ENCODE results near the gene PAK1IP1.
"Not testable (repeated sequence)": the region's sequence is repeated elsewhere in the genome, so short reads cannot be mapped to it uniquely, and the experiment has no call there.

PAK1IP1 gene

GRCh38 chr6:10747251-10747972 is 52.6 kb downstream of the PAK1IP1 start, which contains the start of gene TMEM14B:
Gene TMEM14B, plus strand, starts transcription at chr6:10747805. Its CDS starts 1,441 bp downstream, at chr6:10749246.
- TF ChIP-seq POLR2AphosphoS5 (IDR thresholded peaks at IDR 0.05; ENCODE audit: low read depth) (peak; percentile 81), REST (IDR thresholded peaks at IDR 0.05; ENCODE audit: insufficient replicate concordance, low read depth) (peak; percentile 41), GABPA (IDR thresholded peaks at IDR 0.05; ENCODE audit: low read depth) (no peak)
- H3K27me3 ChIP-seq (ENCODE audit: insufficient read depth, poor library complexity, severe bottlenecking): no peaks in the 10 kb centered on the region
- H3K27ac ChIP-seq (replicated peaks): peak within 1 kb of the TSS; percentile 90
- peak; percentile 97 to 99 for DNase-seq (ENCODE audit: low read depth in 1 of 2, low spot score in 1 of 2)
- H3K4me3 ChIP-seq (replicated peaks; ENCODE audit: insufficient read depth, low read length): peak within 1 kb of the TSS; percentile 70

- TF ChIP-seq GABPA (IDR thresholded peaks at IDR 0.05; ENCODE audit: low read depth) (no peak), SPI1 (IDR thresholded peaks at IDR 0.05; ENCODE audit: borderline replicate concordance, low read depth) (no peak), CTCF (IDR thresholded peaks at IDR 0.05; ENCODE audit: insufficient read depth, low read length) (no peak), REST (IDR thresholded peaks at IDR 0.05; ENCODE audit: insufficient replicate concordance, low read depth) (no peak), POLR2AphosphoS5 (IDR thresholded peaks at IDR 0.05; ENCODE audit: low read depth) (no peak)
- Histone ChIP-seq H3K27ac (replicated peaks) (no peak overlapping the region), H3K4me3 (replicated peaks; ENCODE audit: insufficient read depth, low read length) (no peak overlapping the region), H3K27me3 (ENCODE audit: insufficient read depth, poor library complexity, severe bottlenecking) (no peaks in the 10 kb centered on the region)
- DNase-seq (ENCODE audit: low read depth in 1 of 2, low spot score in 1 of 2): no peak
Measured at GRCh38 chr6:10749734-10750133, 55.0 kb downstream of the PAK1IP1 start.

GRCh38 chr6:10750568-10750967 is 55.8 kb downstream of the PAK1IP1 start:
- H3K27me3 ChIP-seq (ENCODE audit: insufficient read depth, poor library complexity, severe bottlenecking); DNase-seq (ENCODE audit: low read depth in 1 of 2, low spot score in 1 of 2); H3K27ac ChIP-seq (replicated peaks): not testable (repeated sequence)

GRCh38 chr6:10751757-10752156 is 57.0 kb downstream of the PAK1IP1 start:
- DNase-seq (ENCODE audit: low read depth in 1 of 2, low spot score in 1 of 2); H3K4me3 ChIP-seq (replicated peaks; ENCODE audit: insufficient read depth, low read length); H3K27me3 ChIP-seq (ENCODE audit: insufficient read depth, poor library complexity, severe bottlenecking); H3K27ac ChIP-seq (replicated peaks): not testable (repeated sequence)

More at GRCh38 chr6:10750568-10750967, 55.8 kb downstream of the PAK1IP1 start:
- H3K4me3 ChIP-seq (replicated peaks; ENCODE audit: insufficient read depth, low read length): not testable (repeated sequence)

- Histone ChIP-seq H3K4me3 (replicated peaks; ENCODE audit: insufficient read depth, low read length) (no peak overlapping the region), H3K27ac (replicated peaks) (no peak overlapping the region), H3K27me3 (ENCODE audit: insufficient read depth, poor library complexity, severe bottlenecking) (no peaks in the 10 kb centered on the region)
- peak in 1 of 2 experiments; percentile 10 for DNase-seq (ENCODE audit: low read depth in 1 of 2, low spot score in 1 of 2)
- no peak for TF ChIP-seq CTCF (IDR thresholded peaks at IDR 0.05; ENCODE audit: insufficient read depth, low read length)
- no peak for TF ChIP-seq SPI1 (IDR thresholded peaks at IDR 0.05; ENCODE audit: borderline replicate concordance, low read depth)
- no peak for TF ChIP-seq REST (IDR thresholded peaks at IDR 0.05; ENCODE audit: insufficient replicate concordance, low read depth)
- TF ChIP-seq GABPA (IDR thresholded peaks at IDR 0.05; ENCODE audit: low read depth): no peak
- no peak for TF ChIP-seq POLR2AphosphoS5 (IDR thresholded peaks at IDR 0.05; ENCODE audit: low read depth)
Measured at GRCh38 chr6:10756085-10756484, 61.3 kb downstream of the PAK1IP1 start.
